Transverse colon (tissue), 3 donors: ENCODE results near the gene GJB3.

ENCODE experiments used
- POLR2A ChIP-seq: fragments of 450-650 bp; IDR thresholded peaks from one replicate; pipeline ENCODE4 v1.6.1; 2016; ENCODE audit warnings: antibody characterized with exemption, mild to moderate bottlenecking, moderate library complexity
- POLR2AphosphoS5 ChIP-seq, 3 donors: sonication (generic); formaldehyde crosslinking; IDR thresholded peaks; one replicate each; pipeline ENCODE4 v1.6.1; 2016; ENCODE audit warnings: antibody characterized with exemption in 3 of 3

DNA sequence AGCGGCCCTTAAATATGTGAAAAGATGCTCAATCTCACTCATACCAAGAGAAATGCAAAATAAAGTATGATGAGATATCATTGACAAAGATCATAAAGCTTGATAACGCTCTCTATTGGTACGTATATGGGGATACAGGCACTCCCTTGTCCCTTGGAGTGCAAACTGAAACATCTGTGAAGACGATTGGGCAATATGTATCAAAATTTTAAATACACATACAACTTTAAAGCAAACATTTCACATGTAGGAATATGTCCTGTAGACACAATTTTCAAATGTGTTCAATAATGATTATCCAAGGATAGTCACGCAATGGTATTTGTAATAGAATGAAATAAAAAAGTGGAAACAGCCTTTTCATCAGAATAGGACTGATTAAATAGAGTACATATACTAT, 2.0 kb upstream of the GJB3 start:
- no peak for TF ChIP-seq POLR2A
- TF ChIP-seq POLR2AphosphoS5 (IDR thresholded peaks at IDR 0.05) = no peak
